Uterus (tissue), 4 donors: ENCODE results near the gene DPH6. TPM values are rescaled to one million over a fixed set of nuclear protein-coding genes. Genes with fewer than 3 reads are reported as not detected.

ENCODE experiments used
- DNase-seq, 2 donors: peaks; one replicate each; pipeline ENCODE4 v3.0.0-alpha.2; 2019 to 2020
- H3K27ac ChIP-seq, 2 donors: fragments of 200-600 bp; sonication (generic); 1 replicate in 1 of 2; 2 replicates in 1 of 2; pipeline ENCODE4 v1.5.1; 2016 to 2018
- H3K27me3 ChIP-seq, 2 donors: fragments of 200-600 bp; sonication (generic); one replicate each; pipeline ENCODE4 v1.5.1; 2018 to 2019; ENCODE audit warnings: control low read depth in 1 of 2
- H3K36me3 ChIP-seq, 2 donors: fragments of 200-600 bp; sonication (generic); one replicate each; pipeline ENCODE4 v1.5.1; 2019; ENCODE audit warnings: control low read depth in 1 of 2
- H3K4me1 ChIP-seq, 2 donors: fragments of 200-600 bp; sonication (generic); one replicate each; pipeline ENCODE4 v1.5.1; 2018 to 2019; ENCODE audit warnings: control low read depth in 1 of 2
- H3K4me3 ChIP-seq, 2 donors: fragments of 200-600 bp; sonication (generic); 1 replicate in 1 of 2; 2 replicates in 1 of 2; pipeline ENCODE4 v1.5.1; 2018 to 2019; ENCODE audit warnings: mild to moderate bottlenecking in 1 of 2
- H3K9me3 ChIP-seq, 2 donors: fragments of 200-600 bp; sonication (generic); one replicate each; pipeline ENCODE4 v1.5.1; 2019; ENCODE audit warnings: control low read depth in 1 of 2
- POLR2A ChIP-seq, 2 donors: fragments of 450-650 bp; IDR thresholded peaks; one replicate each; pipeline ENCODE4 v1.6.1; 2016; ENCODE audit warnings: antibody characterized with exemption in 2 of 2, mild to moderate bottlenecking in 1 of 2, moderate library complexity in 1 of 2
- intact Hi-C: fragments of 100-400 bp; cut with DNase I; formaldehyde crosslinking; loops from one replicate; pipeline ENCODE4 v1.15.1; 2023; ENCODE audit warnings: low total_unique reads
- total RNA-seq, 4 donors: library from RNA; depleted of rRNA in 3 of 4; stranded (reverse); fragments of >200 nt in 3 of 4; gene quantifications; one replicate each; pipeline versions ENCODE4 v1.1.0 to v1.2.4, GENCODE V29; 2014 to 2023
- TF ChIP-seq, protein P1 (sequence below), 4 experiments: fragments of 200-600 bp in 2 of 4; fragments of 450-650 bp in 2 of 4; sonication (generic) in 2 of 4; IDR thresholded peaks; one replicate each; pipeline ENCODE4 v1.5.1; 2016 to 2019; ENCODE audit warnings: antibody characterized with exemption in 4 of 4, mild to moderate bottlenecking in 2 of 4, moderate library complexity in 1 of 4
- donor health status: DM: yes; HTN: yes; CAD: no.

Gene DPH6
- total RNA-seq, 4 donors from 2014 or later, result 19.0 to 169 (median 36.2) TPM

- H3K4me1 ChIP-seq, result no peaks in the 10 kb centered on the region
- no peaks in the 10 kb centered on the region for H3K27me3 ChIP-seq
- intact Hi-C loops, result no loop called here
- no peak for DNase-seq
- H3K36me3 ChIP-seq, result no peaks in the 10 kb centered on the region
- no peaks in the 10 kb centered on the region for H3K9me3 ChIP-seq
- H3K4me3 ChIP-seq, result peak overlapping the region; percentile 39 to 85
- H3K27ac ChIP-seq, result peak overlapping the region; percentile 92 to 99
- no peak for TF ChIP-seq POLR2A (IDR thresholded peaks at IDR 0.05)
Measured at GRCh38 chr15:35546511-35547381, 781 bp upstream of the DPH6 start.

DNA sequence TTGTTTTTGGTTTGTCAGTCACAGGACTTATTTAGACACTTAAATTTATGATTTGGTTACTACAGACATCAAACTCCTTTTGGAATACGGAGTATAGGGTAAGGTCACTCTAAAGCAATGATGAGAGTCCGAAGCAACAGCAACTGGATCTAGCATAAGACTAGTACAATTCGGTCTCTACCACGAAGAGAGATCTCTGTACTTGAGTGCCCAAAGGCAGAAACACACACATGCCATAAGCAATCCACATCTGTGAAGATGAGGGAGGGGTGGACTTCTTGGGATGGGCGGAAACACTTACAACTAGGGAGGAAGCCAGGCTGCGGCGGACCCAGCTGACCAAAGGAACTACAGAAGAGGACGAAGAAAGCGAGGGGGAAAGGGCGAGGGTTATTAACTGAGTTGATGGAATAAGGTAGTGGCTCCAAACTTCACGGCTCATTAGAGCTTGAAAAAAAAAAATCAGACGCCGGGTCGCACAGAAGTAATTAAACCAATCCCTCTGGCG, 595 bp downstream of the DPH6 start:
- TF ChIP-seq, protein P1, sequence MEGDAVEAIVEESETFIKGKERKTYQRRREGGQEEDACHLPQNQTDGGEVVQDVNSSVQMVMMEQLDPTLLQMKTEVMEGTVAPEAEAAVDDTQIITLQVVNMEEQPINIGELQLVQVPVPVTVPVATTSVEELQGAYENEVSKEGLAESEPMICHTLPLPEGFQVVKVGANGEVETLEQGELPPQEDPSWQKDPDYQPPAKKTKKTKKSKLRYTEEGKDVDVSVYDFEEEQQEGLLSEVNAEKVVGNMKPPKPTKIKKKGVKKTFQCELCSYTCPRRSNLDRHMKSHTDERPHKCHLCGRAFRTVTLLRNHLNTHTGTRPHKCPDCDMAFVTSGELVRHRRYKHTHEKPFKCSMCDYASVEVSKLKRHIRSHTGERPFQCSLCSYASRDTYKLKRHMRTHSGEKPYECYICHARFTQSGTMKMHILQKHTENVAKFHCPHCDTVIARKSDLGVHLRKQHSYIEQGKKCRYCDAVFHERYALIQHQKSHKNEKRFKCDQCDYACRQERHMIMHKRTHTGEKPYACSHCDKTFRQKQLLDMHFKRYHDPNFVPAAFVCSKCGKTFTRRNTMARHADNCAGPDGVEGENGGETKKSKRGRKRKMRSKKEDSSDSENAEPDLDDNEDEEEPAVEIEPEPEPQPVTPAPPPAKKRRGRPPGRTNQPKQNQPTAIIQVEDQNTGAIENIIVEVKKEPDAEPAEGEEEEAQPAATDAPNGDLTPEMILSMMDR (IDR thresholded peaks at IDR 0.05), result no peak
- no peak for TF ChIP-seq POLR2A (IDR thresholded peaks at IDR 0.05)
- no peaks in the 10 kb centered on the region for H3K27me3 ChIP-seq
- H3K4me1 ChIP-seq, result peaks cover 0 to 3% of the 10 kb centered on the region in 2 donors
- no peaks in the 10 kb centered on the region for H3K9me3 ChIP-seq
- peak; percentile 50 to 51 for DNase-seq
- intact Hi-C loops, result no loop called here
- H3K27ac ChIP-seq, result peak overlapping the region; percentile 92 to 99
- H3K36me3 ChIP-seq, result no peaks in the 10 kb centered on the region
- H3K4me3 ChIP-seq, result peak overlapping the region; percentile 39 to 85

- TF ChIP-seq, protein P1 (IDR thresholded peaks at IDR 0.05), result no peak
- no peak for TF ChIP-seq POLR2A (IDR thresholded peaks at IDR 0.05)
Measured at GRCh38 chr15:35540885-35541284, 5.1 kb downstream of the DPH6 start.

GRCh38 chr15:35540021-35540420, 5.9 kb downstream of the DPH6 start:
- Histone ChIP-seq H3K9me3 (no peaks in the 10 kb centered on the region), H3K4me3 (no peak overlapping the region), H3K4me1 (peaks cover 0 to 3% of the 10 kb centered on the region in 2 donors), H3K27ac (peak overlapping the region in 1 of 2 donors; percentile 57), H3K36me3 (no peaks in the 10 kb centered on the region), H3K27me3 (no peaks in the 10 kb centered on the region)
- DNase-seq, result no peak
- TF ChIP-seq, protein P1 (IDR thresholded peaks at IDR 0.05), result no peak
- TF ChIP-seq POLR2A (IDR thresholded peaks at IDR 0.05), result no peak
- intact Hi-C loops, result no loop called here

More at GRCh38 chr15:35540885-35541284, 5.1 kb downstream of the DPH6 start:
- H3K9me3 ChIP-seq, result no peaks in the 10 kb centered on the region
- DNase-seq, result no peak
- H3K4me3 ChIP-seq, result no peak overlapping the region
- no peaks in the 10 kb centered on the region for H3K36me3 ChIP-seq
- peak overlapping the region in 1 of 2 donors; percentile 57 for H3K27ac ChIP-seq
- intact Hi-C loops, result no loop called here
- peaks cover 0 to 3% of the 10 kb centered on the region in 2 donors for H3K4me1 ChIP-seq
- no peaks in the 10 kb centered on the region for H3K27me3 ChIP-seq

DNA sequence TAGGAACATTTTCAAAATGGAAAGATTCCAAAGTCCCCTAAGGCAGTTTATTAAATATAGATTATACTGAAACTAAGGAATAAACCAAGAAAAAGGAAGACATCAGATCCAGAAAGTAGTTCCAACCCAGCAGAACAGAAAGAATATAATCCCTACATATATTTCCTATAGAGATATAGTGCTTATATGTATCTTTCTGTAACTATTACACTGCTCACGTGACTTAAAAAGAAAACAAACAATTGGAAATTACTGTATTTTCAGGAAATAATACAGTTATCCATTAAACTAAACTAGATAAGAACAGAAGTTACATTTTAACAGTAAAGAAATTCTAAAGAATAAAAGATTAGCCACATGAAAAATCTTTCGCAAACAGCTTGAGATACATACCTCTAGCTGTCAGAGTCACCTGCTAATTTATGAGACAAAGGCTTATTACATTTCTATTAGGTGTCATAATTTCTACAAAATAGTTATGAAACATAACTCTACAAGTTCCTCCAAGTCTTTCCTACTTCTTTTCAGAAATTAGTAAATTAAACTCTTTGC, 10.5 kb downstream of the DPH6 start:
- DNase-seq, result no peak
- H3K27ac ChIP-seq, result no peak overlapping the region
- H3K36me3 ChIP-seq, result no peaks in the 10 kb centered on the region
- no peaks in the 10 kb centered on the region for H3K27me3 ChIP-seq
- H3K4me1 ChIP-seq, result peaks cover 0 to 1% of the 10 kb centered on the region in 2 donors
- H3K9me3 ChIP-seq, result no peaks in the 10 kb centered on the region
- H3K4me3 ChIP-seq, result no peak overlapping the region
- TF ChIP-seq, protein P1 (IDR thresholded peaks at IDR 0.05), result no peak
- TF ChIP-seq POLR2A (IDR thresholded peaks at IDR 0.05), result no peak
- intact Hi-C loops, result no loop called here
